ENCODE measurements around the gene DNAJC16.

DNA sequence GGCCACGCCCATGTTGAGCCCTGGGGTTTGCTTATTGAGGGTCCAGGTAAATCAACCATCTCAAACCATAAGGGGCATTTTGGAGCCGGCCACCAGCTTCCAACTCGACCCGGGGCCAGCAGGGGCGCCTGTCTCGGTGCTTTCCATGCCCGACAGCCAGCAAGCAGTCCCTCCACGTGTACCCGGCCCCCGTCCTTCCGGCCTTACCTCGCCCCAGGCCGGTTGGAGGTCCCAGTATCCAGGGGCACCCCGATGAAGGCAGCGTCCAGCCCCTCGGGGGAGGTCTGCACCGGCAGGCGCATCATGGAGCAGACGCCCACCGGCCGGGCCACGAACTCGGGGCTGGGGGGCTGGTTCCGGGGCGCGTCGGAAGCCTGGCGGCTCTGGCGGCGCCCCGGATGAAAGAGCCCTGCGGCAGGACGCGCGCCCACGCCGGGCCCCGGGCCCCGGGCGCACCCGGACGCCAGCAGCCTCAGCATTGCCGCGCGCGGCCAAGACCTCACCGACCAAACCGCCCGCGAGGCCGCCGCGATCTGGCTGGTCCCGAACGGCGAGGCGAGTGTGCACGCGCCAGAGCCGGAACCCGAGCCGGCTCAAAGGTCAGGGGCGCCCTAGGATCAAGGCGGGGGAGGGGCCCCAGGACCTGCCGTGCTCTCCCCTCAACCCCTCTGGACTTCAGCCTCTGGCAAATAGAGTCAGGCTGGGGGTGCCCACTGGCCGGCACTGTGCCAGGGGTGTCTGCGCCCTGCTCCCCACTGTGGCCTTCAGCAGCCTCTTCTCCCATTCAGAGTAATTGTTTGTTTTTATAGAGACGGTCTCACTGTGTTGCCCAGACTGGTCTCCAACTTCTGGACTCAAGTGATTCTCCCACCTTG, 58.1 kb downstream of the DNAJC16 start, which contains the start of gene AGMAT:
- TF ChIP-seq, protein P1, sequence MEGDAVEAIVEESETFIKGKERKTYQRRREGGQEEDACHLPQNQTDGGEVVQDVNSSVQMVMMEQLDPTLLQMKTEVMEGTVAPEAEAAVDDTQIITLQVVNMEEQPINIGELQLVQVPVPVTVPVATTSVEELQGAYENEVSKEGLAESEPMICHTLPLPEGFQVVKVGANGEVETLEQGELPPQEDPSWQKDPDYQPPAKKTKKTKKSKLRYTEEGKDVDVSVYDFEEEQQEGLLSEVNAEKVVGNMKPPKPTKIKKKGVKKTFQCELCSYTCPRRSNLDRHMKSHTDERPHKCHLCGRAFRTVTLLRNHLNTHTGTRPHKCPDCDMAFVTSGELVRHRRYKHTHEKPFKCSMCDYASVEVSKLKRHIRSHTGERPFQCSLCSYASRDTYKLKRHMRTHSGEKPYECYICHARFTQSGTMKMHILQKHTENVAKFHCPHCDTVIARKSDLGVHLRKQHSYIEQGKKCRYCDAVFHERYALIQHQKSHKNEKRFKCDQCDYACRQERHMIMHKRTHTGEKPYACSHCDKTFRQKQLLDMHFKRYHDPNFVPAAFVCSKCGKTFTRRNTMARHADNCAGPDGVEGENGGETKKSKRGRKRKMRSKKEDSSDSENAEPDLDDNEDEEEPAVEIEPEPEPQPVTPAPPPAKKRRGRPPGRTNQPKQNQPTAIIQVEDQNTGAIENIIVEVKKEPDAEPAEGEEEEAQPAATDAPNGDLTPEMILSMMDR (conservative IDR thresholded peaks at IDR 0.05; ENCODE audit: low read depth, low read length): peak; percentile 44
- TF ChIP-seq EZH2 (IDR thresholded peaks at IDR 0.05; ENCODE audit: low read length, unreplicated experiment): no peak
- TF ChIP-seq EZH2phosphoT487 (IDR thresholded peaks at IDR 0.05; ENCODE audit: borderline replicate concordance, low read length): no peak

Data from PC-3 (cell line).